Forelimb muscle (tissue), 1 donor: ENCODE results near the gene VEGFB. TPM values are rescaled to one million over a fixed set of nuclear protein-coding genes. Genes with fewer than 3 reads are reported as not detected.
A peak's percentile ranks its signal among the peaks of the same experiment; 100 is the strongest.
"Not testable (repeated sequence)": the region's sequence is repeated elsewhere in the genome, so short reads cannot be mapped to it uniquely, and the experiment has no call there.

ENCODE experiments used
- DNase-seq: peaks from one replicate; pipeline ENCODE4 v3.0.0-alpha.2; 2013; ENCODE audit warnings: low read depth
- polyA plus RNA-seq: library from polyadenylated mRNA; unstranded; fragments of 120-200 nt; gene quantifications from one replicate; pipeline ENCODE4 v1.2.1, GENCODE V29; 2013; ENCODE audit not compliant: insufficient read length

The VEGFB gene
- polyA plus RNA-seq, 1 donor = 94.3 TPM

- DNase-seq = no peak
These were observed 2.8 kb upstream of the VEGFB start for GRCh38 chr11:64231546-64231945.

GRCh38 chr11:64232182-64232966 is 2.0 kb upstream of the VEGFB start:
- DNase-seq = no peak

GRCh38 chr11:64232967-64233315 is 1.4 kb upstream of the VEGFB start:
- DNase-seq = no peak

- no peak for DNase-seq
These were observed 429 bp downstream of the VEGFB start for GRCh38 chr11:64234647-64235379.

- no peak for DNase-seq
These were observed 1.2 kb downstream of the VEGFB start for GRCh38 chr11:64235437-64236161.

GRCh38 chr11:64237484-64237951 is 3.1 kb downstream of the VEGFB start:
- DNase-seq = no peak

GRCh38 chr11:64238076-64238475 is 3.7 kb downstream of the VEGFB start:
- DNase-seq = no peak

- no peak for DNase-seq
These were observed 4.6 kb downstream of the VEGFB start for GRCh38 chr11:64238999-64239398.

DNA sequence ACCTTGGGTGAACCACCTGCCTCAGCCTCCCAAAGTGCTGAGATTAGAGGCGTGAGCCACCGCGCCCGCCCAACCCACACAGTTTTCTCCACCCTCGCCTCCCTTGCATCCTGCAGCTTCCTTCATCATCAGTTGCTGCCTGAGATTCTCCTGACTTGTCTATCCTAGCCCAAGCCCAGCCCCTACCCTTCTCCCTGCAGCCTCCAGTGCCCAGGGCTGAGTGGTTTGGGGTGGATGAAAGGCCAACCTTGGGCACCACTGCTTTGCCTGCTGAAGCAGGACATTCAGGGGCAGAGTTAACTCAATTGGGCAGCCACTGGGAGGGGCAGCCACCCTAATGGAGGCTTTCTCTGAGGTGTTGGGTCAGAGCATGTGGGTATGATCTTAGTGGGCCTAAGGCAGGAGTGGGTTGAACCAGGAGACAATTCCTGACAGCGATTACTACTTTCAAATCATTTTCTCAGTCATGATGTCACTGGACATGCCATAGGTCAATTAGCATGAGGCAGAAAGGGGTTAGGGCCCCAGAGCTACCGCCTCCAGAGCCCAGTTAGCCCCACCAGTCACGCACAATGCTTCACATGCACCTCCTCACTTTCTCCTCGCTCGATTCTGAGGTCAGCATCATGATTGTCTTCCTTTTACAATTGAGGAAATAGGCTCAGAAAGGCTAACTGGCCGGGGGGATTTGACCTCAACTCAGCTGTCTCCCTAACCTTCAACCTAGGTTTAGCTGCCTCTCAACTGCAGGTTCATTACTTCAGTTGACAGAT is 5.5 kb downstream of the VEGFB start:
- no peak for DNase-seq

DNA sequence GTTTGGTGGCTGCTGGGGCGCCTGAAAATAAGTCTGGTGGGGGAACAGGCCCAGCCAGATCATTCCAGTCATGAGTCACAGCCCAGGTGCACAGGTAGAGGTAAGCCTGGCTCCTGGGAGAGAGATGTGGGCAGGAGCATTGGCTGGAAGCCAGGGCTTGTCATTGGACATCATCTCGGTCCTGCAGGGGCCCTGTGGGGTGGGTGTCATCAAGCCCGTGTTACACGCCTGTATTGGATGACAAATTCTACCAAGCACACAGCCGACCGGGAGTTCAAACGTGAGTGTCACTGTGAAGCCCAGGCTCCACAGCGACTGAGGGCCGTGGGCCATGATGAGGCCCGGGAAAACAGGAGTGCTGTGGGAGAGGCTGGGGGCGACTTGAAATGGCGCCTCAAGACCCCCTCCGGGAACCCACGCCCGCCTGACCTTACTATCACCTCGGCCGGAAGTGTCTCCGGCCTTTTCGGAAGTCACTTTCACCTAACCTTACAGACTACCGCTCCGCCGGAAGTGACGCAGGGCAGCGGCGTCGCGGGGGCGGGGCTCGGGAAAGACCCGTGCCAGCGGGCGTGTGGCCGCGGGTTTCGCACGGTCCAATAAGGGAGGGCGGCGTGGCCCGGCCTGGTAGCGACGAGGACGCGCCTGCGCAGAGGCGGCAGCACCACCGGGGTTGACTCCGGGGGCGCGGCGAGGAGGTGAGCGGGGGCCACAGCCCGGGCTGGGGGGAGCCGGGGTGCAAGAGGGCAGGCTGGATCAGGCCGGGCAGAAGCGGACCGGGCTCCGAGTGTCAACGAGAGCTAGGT is 6.3 kb downstream of the VEGFB start, which contains the start of gene FKBP2:
Gene FKBP2 (plus strand): TSS at position 661 of the 806 bp plus-strand sequence. CDS start 1,293 bp downstream, outside the sequence.
- peak; percentile 80 for DNase-seq

DNA sequence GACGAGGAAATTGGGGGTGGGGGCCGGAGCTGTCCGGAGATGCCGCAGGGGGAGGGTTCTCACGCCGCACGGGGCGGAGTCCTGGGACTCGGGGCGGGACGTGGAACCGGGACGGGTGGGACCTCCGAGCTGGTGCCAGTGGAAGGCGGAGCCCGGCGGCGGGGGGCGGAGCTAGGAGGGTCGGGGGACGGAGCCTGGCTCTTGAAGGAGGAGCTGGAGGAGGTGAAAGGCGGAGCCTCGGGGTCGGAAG is 6.8 kb downstream of the VEGFB start:
- peak; percentile 96 for DNase-seq

DNA sequence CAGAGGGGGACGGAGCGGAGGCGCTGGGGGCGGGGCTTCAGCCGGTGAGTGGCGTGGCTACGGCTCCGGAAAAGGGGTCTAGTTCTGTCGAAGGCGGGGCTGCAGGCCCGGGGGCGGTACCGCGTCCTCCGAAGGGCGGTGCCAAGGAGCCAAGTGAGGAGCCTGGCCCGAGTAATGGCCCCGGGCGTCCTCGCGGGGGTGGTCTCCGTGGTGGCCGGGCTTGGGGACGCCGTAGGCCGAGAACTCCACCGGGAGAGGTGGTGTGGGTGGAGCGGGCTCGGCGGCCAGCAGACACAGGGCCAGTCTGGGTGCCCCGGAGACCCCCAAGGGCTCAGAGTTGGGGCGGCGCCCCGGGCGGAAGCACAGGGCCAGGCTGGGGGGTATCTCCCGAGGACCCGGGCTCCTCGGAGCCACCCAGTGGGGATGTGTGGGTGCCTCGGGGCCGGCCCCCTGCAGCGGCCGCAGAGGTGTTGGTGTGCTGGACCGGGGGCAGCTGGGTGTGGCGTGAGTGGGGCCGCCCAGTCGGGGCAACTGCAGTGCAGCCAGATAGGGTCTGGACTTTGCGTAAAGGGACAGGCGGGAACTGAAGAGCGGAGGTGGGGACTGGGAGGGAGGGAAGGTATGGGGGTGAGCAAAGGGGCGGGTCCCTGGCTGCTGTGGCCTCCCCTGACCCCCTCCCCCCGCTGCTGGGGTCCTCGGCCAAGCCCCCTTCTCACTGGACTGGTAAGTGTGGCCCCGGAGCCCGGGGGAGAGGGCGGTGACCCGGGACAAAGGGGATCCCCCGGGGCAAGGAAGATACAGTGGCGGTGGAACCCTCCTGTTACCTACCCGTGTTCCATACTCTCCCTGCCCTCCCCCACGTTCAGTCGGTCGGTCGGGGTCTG is 7.3 kb downstream of the VEGFB start:
- DNase-seq = no peak

- no peak for DNase-seq
These were observed 9.0 kb downstream of the VEGFB start for GRCh38 chr11:64243236-64243854.

DNA sequence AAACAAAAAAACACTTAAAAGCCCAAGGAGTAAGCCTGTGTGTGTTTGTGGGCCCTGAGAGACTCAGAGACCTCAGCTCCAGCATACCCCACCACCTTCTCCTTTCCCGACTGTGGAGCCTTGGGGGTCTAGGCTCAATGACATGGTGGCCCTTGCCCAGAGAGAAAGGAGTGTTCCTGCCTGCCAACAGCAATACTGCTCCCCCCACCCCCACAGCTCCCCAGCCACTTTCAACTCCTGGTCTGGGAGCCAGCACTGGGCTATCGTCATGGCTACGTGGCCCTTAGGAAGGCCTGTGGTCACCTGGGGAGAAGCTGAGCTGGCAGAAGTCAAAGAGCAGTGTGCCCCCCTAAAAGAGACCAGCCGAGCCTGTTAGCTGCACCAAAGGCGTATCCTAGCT is 9.7 kb downstream of the VEGFB start:
- DNase-seq = no peak

GRCh38 chr11:64244966-64245365 is 10.6 kb downstream of the VEGFB start:
- DNase-seq = no peak

DNA sequence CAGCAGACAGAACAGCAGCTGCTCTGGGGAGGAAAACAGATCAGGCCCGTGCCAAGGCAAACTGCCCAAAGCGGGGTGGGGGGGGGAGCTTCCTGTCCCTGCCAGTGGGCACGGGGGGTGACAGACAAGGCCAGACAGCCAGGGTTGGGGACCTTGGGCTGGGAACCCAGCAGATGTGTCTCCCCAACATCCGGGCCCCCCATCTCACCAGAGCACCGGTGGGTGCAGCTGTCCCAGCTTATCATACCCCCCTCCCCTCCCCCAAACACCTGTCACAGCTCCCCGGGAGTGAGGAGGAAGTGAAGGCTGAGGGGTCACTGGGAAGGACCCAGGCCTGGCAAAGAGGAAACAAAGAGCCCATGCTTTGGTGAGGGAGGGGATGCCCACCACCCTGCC is 11.0 kb downstream of the VEGFB start:
- DNase-seq = no peak

DNA sequence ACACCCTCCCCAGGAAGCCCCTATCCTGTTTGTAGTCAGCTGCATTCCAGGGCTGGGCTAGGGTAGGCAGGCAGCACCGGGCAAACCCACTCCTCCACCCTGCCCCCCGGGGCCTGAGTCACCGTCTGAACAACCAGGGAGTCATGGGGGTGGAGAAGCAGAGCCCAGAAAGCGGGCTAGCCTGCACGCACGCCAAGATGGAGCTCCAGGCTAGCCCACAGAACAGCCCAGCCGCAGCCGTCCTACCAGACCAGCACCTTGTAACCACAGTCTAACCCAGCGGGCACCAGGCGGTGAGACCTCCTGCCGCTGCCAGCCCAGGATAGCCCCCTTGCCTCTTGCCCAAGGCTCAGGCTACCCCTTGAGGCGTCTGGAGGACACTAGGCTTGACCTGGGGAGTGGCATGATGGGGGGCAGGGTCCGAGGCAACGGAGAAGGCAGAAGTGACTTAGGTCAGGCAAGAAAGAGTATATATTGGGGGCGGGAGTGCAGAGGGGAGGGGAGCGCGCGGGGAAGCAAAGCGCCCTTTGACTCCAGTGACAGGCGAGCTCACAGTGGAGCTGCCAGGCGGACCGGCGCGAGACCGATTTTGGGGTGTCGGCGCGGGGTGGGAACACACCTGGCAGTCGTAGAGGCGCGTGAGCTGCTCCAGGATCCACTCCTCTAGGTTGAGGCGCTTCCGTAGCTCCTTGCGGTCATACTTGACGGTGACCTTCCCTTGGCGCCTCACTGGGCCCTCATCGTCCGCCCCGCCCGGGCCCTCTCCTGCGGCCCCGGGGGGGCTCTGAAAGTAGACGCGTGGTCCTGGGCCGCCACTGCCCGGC is 11.6 kb downstream of the VEGFB start:
- no peak for DNase-seq

DNA sequence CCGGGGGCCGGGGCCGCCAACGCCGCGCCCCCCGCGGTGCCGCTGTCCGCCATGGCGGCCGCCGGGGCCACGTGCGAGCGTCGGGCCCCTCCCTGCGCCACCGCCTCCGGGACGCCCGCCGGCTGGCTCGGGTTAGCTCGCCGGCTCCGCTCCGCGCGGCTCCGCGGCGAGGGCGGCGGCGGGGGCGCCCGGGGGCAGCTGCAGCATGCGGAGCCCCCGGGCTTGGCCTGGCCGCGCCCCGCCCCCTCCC is 12.2 kb downstream of the VEGFB start:
- DNase-seq = not testable (repeated sequence)
